ENCODE results near the gene PACS1.
"Not testable (repeated sequence)": the region's sequence is repeated elsewhere in the genome, so short reads cannot be mapped to it uniquely, and the experiment has no call there.

The PACS1 gene

DNA sequence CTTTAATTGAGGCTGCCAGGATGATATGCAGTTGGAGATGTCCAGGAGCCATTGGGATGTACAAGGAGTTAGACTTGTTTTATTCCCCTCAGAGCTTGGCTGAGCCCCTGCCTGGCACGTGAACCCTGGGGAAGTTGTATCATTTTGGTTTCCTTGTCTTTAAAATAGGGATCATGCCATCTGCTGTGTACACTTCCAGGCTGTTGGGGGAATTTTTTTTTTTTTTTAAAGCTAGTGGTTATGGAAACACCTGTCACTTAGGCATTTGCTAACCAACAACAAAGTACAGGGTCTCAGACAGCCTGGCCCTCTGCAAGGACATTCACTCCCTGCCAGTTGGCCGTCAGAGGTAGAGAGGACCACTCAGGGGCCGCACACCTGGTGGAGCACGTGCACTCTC is 189.9 kb downstream of the PACS1 start:
- DNase-seq (ENCODE audit: low read depth) = no peak

GRCh38 chr11:66261578-66261977 is 191.5 kb downstream of the PACS1 start:
- DNase-seq (ENCODE audit: low read depth) = no peak

GRCh38 chr11:66262191-66262590 is 192.1 kb downstream of the PACS1 start:
- DNase-seq (ENCODE audit: low read depth) = no peak

GRCh38 chr11:66262696-66263095 is 192.6 kb downstream of the PACS1 start:
- DNase-seq (ENCODE audit: low read depth) = no peak

DNA sequence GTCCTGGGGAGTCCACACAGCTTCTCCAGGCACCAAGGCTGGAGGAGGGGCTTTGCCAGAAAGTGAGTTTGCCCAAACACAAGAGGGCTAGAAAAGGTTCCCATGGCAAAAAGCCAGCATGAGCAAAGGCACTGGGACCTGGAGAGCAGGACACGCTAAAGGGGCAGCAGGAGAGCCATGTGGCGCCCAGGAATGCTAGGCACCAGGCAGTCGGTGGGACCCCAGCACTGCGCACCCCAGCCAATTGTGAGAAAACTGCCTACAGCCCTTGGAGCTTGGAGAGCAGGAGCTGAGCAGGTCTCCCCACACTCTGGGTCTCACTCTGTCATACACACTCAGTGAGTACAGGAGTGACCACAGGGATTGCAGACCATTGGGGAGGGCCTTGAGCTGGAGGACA is 193.2 kb downstream of the PACS1 start:
- no peak for DNase-seq (ENCODE audit: low read depth)

- DNase-seq (ENCODE audit: low read depth) = no peak
Measured at GRCh38 chr11:66263785-66264184, 193.7 kb downstream of the PACS1 start.

DNA sequence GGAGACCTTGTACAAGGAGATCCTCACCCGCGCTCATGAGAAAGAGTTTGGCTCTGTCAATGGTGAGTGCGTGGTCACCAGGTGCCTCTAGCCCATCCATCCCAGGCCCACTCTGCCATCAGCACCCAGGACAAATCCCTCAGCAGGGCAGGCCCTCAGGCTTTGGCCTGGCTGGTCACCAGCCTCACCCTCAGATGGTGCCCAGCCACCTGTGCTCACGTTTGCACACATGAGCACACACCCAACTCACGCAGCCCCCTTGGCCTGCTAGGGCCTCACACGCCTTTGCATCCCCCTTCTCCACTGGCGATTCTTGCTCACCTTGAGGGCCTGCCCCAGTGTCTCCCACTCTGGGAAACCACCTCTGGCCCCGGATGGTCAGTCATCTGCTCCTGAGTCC is 194.3 kb downstream of the PACS1 start:
- DNase-seq (ENCODE audit: low read depth) = no peak

DNA sequence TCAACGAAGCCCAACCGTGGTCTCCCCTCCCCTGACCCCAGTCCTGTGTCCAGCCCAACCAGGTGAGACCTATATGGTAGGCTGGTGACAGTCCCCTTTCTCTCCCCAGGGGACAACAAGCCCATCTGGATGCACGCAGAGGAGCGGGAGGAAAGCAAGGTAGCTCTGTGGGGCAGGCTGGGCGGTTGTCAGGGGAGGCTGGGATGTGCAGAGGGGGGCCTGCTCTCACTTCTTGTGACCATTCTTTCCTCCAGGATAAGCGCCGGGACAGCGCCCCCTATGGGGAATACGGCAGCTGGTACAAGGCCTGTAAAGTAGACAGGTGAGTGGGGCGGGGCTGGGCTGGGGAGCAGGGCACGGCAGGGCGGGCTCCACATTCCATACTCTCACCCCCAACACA is 194.8 kb downstream of the PACS1 start:
- DNase-seq (ENCODE audit: low read depth) = no peak

- DNase-seq (ENCODE audit: low read depth) = no peak
Measured at GRCh38 chr11:66265531-66266377, 195.7 kb downstream of the PACS1 start.

GRCh38 chr11:66266378-66267038 is 196.4 kb downstream of the PACS1 start:
- DNase-seq (ENCODE audit: low read depth) = no peak

- DNase-seq (ENCODE audit: low read depth) = no peak
Measured at GRCh38 chr11:66267039-66267378, 196.9 kb downstream of the PACS1 start.

- peak; percentile 74 for DNase-seq (ENCODE audit: low read depth)
Measured at GRCh38 chr11:66267379-66268243, 197.5 kb downstream of the PACS1 start.

GRCh38 chr11:66268244-66268951 is 198.3 kb downstream of the PACS1 start, which contains the start of gene RAB1B:
TSS of gene RAB1B (plus strand) at chr11:66268639. CDS start at chr11:66268680, 41 bp downstream.
- DNase-seq (ENCODE audit: low read depth) = peak; percentile 100

GRCh38 chr11:66268952-66269905 is 199.2 kb downstream of the PACS1 start:
- no peak for DNase-seq (ENCODE audit: low read depth)

DNA sequence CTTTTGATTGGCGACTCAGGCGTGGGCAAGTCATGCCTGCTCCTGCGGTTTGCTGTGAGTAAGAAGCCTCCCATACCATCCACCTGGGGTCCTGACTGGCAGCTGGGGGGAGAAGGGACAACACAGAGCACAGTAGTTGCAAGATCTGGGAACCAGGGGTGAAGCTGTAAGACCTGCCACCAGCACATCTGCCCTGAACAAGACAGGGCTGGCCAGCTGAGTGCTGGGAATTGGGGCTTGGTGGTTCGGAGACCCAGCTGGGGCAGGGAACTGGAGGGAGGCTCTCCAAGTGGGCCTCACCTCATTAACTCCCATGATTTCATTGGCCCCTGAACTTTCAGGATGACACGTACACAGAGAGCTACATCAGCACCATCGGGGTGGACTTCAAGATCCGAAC is 201.7 kb downstream of the PACS1 start:
- DNase-seq (ENCODE audit: low read depth) = no peak

- no peak for DNase-seq (ENCODE audit: low read depth)
Measured at GRCh38 chr11:66272596-66272995, 202.5 kb downstream of the PACS1 start.

GRCh38 chr11:66274219-66274618 is 204.1 kb downstream of the PACS1 start:
- no peak for DNase-seq (ENCODE audit: low read depth)

- no peak for DNase-seq (ENCODE audit: low read depth)
Measured at GRCh38 chr11:66275396-66275795, 205.3 kb downstream of the PACS1 start.

DNA sequence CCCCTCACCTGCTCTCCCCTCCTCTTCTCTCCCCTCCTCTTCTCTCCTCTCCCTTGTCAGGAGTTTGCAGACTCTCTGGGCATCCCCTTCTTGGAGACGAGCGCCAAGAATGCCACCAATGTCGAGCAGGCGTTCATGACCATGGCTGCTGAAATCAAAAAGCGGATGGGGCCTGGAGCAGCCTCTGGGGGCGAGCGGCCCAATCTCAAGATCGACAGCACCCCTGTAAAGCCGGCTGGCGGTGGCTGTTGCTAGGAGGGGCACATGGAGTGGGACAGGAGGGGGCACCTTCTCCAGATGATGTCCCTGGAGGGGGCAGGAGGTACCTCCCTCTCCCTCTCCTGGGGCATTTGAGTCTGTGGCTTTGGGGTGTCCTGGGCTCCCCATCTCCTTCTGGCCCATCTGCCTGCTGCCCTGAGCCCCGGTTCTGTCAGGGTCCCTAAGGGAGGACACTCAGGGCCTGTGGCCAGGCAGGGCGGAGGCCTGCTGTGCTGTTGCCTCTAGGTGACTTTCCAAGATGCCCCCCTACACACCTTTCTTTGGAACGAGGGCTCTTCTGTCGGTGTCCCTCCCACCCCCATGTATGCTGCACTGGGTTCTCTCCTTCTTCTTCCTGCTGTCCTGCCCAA is 206.0 kb downstream of the PACS1 start:
- DNase-seq (ENCODE audit: low read depth) = no peak

DNA sequence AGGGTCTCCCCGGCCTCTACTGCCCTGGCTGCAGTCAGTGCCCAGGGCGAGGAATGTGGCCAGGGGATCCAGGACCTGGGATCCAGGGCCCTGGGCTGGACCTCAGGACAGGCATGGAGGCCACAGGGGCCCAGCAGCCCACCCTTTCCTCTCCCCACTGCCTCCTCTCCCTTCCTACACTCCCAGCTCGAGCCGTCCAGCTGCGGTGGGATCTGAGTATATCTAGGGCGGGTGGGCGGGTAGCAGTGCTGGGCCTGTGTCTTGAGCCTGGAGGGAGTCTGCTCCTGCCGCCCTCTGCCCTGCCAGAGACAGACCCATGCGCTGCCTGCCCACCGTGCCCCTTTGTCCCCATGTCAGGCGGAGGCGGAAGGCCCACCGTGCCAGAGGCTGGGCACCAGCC is 206.5 kb downstream of the PACS1 start:
- DNase-seq (ENCODE audit: low read depth) = not testable (repeated sequence)
